Cardiac fibroblast (primary cell): ENCODE data around the gene SPRY1.
A peak's percentile ranks its signal among the peaks of the same experiment; 100 is the strongest.

Experiments used
- DNase-seq, 2 donors: peaks; one replicate each; pipeline versions ENCODE4 v3.0.0 to v3.0.0-alpha.2; 2010; ENCODE audit warnings: low read depth in 2 of 2
- H3K4me3 ChIP-seq, 2 donors: replicated peaks in 1 of 2; 1 replicate in 1 of 2; 2 replicates in 1 of 2; pipeline ENCODE4 v1.5.1; 2011; ENCODE audit warnings: low read depth in 2 of 2, low read length in 2 of 2, mild to moderate bottlenecking in 2 of 2, moderate library complexity in 1 of 2
- TF ChIP-seq, protein P1 (sequence below): IDR thresholded peaks from one replicate; pipeline ENCODE4 v1.5.1; 2011; ENCODE audit warnings: low read depth, mild to moderate bottlenecking, low read length, inconsistent platforms

SPRY1 gene

GRCh38 chr4:123415977-123416376 lies 19.4 kb downstream of the SPRY1 start:
- no peak overlapping the region for H3K4me3 ChIP-seq
- DNase-seq, result peak; percentile 70 to 83
- TF ChIP-seq, protein P1, sequence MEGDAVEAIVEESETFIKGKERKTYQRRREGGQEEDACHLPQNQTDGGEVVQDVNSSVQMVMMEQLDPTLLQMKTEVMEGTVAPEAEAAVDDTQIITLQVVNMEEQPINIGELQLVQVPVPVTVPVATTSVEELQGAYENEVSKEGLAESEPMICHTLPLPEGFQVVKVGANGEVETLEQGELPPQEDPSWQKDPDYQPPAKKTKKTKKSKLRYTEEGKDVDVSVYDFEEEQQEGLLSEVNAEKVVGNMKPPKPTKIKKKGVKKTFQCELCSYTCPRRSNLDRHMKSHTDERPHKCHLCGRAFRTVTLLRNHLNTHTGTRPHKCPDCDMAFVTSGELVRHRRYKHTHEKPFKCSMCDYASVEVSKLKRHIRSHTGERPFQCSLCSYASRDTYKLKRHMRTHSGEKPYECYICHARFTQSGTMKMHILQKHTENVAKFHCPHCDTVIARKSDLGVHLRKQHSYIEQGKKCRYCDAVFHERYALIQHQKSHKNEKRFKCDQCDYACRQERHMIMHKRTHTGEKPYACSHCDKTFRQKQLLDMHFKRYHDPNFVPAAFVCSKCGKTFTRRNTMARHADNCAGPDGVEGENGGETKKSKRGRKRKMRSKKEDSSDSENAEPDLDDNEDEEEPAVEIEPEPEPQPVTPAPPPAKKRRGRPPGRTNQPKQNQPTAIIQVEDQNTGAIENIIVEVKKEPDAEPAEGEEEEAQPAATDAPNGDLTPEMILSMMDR, result no peak

DNA sequence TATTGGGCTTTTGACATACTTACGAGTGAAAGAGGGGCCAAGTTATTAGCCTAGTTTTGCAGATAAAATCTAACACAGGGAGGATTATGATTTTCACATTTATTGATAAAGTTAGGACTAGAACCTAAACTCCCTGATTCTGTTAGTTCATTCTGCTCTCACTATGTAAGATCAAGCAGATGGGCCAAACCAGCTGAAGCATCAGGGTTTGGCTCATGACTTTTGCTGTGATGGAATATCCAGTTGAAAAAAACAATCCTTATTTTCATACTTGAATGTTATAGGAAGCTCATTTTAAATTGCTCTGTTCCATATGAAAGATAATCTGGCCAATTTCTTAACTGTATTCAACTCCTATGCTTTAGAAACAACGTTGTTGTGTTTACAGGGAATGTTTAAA lies 21.2 kb downstream of the SPRY1 start:
- DNase-seq, result peak in 1 of 2 donors; percentile 18
- no peak overlapping the region for H3K4me3 ChIP-seq
- TF ChIP-seq, protein P1, result no peak

- TF ChIP-seq, protein P1, result no peak
- no peak overlapping the region for H3K4me3 ChIP-seq
- DNase-seq, result peak; percentile 95 to 96
Observed at GRCh38 chr4:123418351-123418931, 21.8 kb downstream of the SPRY1 start.

DNA sequence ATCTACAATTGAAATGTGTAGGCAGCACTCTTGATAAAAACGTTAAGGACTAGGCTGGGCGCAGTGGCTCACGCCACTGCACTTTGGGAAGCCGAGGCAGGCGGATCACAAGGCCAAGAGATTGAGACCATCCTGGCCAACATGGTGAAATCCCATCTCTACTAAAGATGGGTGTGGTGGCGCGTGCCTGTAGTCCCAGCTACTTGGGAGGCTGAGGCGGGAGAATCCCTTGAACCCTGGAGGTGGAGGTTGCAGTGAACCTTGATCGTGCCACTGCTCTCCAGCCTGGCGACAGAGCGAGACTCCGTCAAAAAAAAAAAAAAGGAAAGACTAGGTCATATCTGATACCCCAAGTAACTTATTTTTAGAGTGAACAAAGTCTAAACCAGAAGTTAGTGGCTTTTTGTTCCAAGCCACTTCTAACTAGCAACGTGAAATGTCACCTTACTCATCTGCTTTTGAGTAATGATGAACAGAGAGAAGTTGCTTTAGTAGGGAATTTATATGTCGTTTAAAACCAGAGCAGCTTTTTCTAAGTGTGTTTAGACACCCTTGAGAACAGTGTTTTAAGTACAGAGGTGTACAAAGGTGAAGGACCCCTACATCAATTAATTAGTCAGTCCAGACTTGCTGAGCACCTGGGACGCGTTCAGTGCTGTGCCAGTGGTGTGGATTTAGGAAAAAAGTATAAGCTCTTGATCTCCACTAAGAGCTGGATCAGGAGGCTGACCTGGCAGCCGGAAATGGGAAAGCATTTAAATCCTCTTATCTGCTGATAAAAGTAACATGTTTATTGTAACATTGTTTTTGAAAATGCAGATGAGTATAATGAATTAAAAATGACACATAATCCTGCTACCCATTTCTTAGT lies 23.5 kb downstream of the SPRY1 start:
- no peak for DNase-seq
- TF ChIP-seq, protein P1, result no peak
- no peak overlapping the region for H3K4me3 ChIP-seq

DNA sequence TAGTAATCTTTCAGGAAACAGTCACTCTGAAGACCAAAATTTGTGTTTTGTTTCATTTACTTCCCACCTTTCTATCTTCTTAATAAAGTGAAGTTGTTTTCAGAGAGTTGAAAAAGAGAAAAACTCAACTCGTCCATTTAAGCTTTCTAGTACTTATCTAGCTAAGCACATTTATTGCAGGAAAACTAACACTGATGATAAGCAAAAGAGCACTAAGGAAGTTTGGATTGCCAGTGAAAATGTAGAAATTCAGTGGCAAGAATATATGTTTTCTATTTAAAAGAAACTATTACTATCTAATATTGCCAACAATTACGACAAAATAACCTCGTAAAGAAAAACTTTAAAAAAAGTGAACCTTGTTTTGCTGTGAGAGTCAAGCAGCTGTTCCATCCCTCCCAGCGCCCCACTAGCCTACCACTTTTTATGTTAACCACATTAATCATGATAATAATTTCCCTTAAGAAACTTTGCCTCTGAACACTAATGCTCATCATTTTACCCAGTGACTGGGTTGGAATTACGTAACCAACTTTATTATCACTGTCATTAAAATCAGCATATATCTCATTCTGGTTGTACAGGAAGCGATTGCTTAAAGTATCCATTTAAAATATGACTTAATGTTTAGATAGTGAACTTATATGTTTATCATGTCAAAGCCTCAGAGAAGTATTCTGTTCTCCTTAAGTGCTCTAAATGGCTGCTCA lies 24.8 kb downstream of the SPRY1 start:
- H3K4me3 ChIP-seq, result no peak overlapping the region
- TF ChIP-seq, protein P1, result no peak
- DNase-seq, result peak; percentile 71 to 73

DNA sequence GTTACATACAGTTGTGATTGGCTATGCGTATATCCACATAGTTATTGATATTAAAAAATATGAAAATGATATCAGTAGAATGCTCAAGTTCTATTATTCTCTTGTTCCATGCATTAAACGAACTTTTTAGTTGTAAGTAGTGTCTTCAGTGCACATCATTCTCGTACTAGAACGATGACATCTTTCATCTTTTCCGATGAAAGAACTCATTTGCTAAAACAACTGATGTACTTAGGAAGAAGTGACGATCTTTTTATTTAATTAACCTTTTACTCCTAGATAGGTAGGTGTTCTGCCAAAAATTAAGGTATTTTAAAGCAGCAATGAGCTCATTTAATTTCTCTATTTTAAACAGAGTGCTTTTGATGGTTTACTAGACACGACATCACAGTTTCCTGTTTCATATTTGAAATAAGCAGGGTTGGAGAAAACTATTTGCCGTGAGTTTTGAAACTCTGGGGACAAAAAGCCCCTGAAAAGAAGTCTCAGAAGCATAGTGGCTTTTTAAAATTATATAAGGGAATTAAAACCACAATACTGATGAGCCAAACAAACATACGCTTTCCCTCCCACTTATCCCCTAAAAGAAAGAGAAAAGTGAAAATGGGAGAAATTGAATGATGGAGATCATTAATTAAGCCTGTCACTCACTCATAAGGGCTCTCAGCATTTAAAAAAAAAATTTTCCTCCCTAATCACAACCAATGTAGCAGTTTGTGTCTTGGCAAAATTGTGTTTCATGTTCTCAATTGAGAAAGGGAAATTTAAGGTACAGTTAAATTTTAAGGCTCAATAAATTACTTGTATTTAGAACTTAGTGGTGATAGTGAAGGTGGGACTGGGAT lies 25.6 kb downstream of the SPRY1 start:
- TF ChIP-seq, protein P1, result no peak
- peak in 1 of 2 donors; percentile 36 for DNase-seq
- H3K4me3 ChIP-seq, result peak overlapping the region in 1 of 2 donors; percentile 35
